HG03097 (cell line): Measurements from ENCODE around the gene PRRT2.
"Not testable (repeated sequence)": the region's sequence is repeated elsewhere in the genome, so short reads cannot be mapped to it uniquely, and the experiment has no call there.

Source experiments
- ATAC-seq: cut with Tn5 transposase; IDR thresholded peaks from one replicate; pipeline ENCODE4 v1.9.1; 2021; ENCODE audit not compliant: unreplicated experiment, low FRiP score

PRRT2 gene

DNA sequence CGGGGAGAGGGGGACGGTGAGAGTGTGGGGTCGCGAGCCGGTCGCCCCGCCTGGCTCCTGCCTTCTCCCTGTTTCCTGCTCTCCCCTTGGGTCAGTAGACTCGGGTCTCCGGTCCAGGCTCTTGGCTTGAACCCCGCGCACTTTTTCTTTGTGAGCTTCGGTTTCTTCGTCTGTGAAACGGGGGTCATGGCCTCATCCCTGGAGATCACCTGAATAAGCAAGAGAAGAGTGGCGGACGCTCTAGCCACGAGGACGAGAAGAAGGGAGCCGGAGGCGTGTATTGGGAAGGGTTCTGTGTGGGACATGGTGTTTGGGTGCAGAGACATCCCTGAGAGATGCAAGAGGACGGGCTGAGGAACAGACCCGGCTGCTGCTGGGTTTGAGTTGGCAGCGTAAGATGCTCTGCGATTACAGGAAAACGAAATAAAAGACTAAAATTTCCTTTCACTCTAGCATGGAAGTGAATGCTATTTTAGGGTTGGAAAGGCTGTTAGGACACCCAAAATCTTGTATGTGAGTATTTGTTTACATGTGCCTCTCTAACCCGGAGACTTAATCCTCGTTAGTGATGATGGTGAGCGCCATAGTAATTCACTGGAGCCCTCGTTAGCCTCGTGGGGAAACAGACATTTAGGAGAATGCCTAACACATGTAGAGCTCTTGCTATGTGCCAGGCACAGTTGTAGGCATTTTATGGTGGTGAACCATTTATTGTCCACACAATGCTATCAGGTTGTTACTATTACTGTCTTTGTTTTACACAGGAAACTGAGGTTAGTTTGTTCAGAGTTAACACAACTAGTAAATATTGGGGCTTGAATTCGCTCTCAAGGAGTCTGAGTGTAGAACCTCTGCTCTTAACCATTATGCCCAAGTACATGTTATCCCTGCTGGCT is 20.8 kb upstream of the PRRT2 start:
- peak; percentile 4 for ATAC-seq

DNA sequence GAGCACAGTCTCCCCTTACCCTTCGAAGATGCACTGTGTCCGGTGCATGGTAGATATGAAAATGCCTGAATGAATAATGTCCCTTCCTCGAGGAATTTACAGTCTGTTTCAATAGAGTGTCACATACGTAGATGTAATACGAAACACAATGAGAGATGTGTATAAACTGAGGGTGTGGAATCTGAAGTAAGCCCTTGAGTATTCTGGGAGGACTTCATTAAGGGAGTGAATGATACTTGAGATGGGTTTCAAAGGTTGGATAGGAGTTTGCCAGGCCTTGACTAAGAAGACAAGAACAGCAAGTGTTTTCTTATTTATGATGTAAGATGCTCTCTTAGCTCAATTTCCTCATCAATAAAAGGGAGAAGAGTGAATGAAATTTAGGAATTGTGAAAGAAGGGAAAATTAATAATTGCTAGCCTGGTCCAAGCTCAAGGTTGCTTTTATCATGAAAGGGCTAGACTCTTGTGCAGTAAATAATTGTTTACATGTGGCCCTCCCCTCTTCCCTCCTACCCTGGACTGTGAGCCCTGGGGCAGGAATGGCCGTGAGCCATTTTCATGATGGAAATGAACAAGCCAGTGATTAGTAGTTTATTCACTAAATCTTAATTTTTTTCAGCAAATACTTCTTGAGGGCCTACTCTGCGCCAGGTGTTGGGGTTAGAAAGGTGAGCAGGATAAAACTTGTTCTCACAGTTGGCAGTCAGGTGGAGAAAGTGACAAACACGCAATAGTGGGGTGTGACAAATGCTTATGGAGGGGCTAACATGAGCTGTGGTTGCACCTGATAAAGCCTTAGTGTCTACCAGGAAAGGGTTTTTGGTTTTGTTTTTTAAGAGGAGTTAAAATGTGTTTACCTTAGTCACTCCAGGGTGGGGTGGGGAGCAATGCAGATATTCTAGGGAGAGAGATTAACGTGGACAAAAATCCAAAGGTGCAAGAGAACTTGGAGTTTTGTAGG is 19.9 kb upstream of the PRRT2 start:
- no peak for ATAC-seq

DNA sequence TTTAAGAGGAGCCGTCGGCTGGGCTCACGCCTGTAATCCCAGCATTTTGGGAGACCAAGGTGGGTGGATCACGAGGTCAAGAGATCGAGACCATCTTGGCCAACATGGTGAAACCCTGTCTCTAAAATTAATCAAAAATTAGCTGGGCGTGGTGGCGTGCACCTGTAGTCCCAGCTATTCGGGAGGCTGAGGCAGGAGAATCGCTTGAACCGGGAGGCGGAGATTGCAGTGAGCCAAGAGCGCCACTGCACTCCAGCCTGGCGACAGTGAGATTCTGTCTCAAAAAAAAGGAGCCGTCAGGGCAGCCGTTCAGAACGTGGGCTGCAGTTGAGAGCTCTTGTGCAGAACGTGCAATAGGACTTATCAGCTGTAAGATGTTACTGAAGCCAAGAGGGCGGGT is 18.8 kb upstream of the PRRT2 start:
- ATAC-seq: not testable (repeated sequence)

DNA sequence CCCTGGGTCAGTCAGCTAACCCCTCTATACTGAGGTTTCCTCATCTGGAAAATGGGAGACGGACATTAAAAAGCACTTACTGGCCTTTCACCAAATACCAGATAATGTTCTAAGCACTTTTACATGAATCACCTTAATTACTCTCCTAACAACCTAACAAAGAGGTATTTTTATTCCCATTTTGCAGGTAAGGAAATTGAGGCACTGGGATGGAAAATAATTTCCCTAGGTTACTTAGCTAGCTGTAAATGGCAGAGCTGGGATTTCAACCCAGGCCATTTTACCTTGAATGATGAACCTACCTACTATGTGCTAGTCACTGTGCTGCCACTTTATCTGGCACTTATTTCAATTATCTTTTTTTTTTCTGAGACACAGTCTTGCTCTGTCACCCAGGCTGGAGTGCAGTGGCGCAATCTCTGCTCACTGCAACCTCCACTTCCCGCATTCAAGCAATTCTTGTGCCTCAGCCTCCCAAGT is 17.7 kb upstream of the PRRT2 start:
- ATAC-seq: no peak

DNA sequence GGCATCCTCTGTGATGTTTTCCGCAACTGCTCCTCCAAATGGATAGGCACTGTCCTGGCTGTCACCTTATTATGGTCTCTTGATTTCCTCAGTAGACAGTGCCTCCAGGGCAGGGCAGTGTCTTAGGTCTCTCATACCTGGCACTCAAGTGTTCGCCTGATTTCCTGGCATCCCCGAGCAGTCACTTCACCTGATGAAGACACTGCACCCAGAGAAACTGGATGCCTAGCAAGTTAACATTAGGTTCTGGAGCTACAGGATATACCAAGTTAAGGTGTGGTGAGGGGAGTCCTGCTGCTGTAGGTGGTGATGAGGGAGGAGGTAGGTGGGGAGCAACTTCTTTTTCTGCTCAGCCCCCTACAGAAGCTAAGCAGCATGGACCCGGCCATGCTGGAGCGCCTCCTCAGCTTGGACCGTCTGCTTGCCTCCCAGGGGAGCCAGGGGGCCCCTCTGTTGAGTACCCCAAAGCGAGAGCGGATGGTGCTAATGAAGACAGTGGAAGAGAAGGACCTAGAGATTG is 9.5 kb upstream of the PRRT2 start:
- ATAC-seq: no peak

DNA sequence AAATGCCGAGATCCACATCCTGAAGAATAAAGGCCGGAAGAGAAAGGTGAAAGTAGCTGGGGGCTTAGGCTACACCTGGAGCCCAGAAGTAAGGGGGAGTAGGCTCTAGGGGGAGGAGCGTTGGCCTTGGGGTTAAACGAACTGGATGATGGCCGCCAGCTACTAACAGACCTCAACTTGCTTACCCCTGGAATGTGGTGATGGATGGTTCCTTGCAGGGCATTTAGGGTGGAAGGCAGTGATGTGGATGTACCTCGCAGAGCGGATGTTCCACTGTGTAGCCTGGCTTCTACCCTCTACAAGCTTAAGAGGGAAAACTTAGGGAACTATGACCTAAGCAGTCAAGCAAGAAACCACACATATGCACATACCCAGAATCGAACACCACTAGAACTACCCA is 8.0 kb upstream of the PRRT2 start:
- ATAC-seq: no peak

DNA sequence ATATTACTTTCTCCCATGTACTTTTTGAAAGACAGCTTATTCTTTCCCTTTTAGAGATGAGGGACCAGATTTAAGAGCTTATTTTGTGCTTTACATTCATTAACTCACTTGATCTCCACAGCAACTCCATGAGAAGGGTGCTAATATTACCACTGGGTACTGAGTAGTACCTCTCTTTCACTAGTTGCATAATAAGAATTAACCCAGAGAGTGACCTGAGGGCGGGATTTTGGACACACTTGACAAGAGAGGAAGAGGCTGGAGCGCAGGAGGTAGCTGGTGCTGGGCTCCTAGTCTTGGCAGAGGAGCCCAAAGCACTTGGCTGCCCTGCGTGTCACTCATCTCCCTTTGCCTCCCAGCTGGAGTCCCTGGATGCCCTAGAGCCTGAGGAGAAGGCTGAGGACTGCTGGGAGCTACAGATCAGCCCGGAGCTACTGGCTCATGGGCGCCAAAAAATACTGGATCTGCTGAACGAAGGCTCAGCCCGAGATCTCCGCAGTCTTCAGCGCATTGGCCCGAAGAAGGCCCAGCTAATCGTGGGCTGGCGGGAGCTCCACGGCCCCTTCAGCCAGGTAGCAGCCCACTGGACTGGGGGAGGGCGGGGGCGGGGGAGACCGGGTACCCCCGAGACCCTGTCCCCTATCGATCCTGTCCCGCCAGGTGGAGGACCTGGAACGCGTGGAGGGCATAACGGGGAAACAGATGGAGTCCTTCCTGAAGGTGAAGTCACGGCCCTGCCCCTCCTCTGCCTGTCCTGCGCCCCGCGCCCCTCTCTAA is 7.3 kb upstream of the PRRT2 start:
- no peak for ATAC-seq

DNA sequence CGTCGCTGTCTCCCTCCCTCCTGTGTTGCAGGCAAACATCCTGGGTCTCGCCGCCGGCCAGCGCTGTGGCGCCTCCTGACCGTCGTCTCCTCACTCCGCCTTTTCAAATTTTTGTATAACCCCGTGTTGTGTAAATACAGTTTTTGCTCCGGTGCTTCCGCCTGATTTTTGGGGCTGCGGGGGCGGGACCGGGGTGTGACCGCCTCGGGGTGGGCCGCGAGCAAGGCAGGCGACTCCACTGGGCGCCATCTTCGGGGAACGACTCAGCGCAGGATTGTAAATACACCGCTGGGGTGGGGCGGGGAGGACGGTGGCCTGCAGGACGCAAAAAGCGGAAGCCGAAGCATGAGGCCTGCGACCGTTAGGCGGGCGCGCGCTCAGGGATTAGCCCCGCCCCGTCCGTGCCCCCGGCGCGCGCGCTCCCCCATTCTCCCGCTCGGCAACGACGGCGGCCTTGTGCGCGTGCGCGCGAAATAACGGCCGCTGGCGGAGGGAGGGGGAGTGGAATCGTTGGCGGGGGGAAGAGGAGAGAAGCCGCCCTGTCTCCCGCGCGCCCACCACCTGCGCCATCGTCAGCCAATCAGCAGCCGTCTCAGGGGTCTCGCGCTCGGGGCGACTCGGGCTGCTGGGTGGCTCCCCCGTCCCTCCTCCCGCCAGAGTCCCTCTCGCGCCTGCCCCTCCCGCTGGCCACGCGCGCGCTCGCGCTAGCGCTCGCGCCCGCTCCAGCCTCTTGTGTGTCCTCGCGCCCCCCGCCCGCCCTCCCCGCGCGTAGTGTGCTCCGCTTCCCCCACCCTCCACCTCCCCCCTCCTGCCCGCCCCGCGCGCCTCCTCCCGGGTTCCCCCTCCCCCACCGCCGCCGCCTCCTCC is 6.5 kb upstream of the PRRT2 start:
- peak; percentile 44 for ATAC-seq

DNA sequence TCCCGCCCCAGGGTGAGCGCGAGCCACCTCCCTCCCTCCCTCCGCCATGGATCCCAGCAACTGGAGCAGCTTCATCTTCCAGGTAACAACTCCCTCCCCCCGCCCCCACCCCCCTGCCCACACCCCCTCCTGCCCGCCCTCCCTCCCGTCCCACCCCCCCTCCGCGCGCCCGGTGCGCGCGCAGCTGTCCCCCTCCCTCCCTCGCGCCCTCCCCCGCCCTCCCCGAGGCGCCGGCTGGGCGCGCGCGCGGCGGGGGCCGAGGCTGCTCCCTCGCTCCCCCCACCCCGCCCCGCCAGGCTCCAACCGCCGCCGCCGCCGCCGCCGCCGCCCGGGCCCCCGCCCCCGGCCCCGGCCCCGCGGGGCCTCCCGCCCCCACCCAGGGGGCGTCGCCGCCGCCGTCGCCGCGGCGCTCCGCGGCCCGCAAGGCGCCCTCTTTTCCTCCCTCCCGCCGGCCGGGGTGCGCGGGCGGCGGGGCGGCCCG is 5.9 kb upstream of the PRRT2 start, which contains the start of gene MAZ:
Gene MAZ, plus strand, starts transcription at position 431 of the 481 bp plus-strand sequence. CDS start 173 bp downstream, outside the sequence.
- ATAC-seq: no peak

DNA sequence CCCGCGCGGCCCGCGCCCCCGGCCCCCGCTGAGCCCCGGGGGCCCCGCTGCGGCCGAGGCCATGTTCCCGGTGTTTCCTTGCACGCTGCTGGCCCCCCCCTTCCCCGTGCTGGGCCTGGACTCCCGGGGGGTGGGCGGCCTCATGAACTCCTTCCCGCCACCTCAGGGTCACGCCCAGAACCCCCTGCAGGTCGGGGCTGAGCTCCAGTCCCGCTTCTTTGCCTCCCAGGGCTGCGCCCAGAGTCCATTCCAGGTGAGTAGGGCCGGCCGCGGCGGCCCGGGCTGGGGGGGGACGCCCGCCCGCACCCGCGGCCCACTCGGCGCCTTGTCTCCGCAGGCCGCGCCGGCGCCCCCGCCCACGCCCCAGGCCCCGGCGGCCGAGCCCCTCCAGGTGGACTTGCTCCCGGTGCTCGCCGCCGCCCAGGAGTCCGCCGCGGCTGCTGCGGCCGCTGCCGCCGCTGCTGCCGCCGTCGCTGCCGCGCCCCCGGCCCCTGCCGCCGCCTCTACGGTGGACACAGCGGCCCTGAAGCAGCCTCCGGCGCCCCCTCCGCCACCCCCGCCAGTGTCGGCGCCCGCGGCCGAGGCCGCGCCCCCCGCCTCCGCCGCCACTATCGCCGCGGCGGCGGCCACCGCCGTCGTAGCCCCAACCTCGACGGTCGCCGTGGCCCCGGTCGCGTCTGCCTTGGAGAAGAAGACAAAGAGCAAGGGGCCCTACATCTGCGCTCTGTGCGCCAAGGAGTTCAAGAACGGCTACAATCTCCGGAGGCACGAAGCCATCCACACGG is 5.2 kb upstream of the PRRT2 start:
- ATAC-seq: no peak

DNA sequence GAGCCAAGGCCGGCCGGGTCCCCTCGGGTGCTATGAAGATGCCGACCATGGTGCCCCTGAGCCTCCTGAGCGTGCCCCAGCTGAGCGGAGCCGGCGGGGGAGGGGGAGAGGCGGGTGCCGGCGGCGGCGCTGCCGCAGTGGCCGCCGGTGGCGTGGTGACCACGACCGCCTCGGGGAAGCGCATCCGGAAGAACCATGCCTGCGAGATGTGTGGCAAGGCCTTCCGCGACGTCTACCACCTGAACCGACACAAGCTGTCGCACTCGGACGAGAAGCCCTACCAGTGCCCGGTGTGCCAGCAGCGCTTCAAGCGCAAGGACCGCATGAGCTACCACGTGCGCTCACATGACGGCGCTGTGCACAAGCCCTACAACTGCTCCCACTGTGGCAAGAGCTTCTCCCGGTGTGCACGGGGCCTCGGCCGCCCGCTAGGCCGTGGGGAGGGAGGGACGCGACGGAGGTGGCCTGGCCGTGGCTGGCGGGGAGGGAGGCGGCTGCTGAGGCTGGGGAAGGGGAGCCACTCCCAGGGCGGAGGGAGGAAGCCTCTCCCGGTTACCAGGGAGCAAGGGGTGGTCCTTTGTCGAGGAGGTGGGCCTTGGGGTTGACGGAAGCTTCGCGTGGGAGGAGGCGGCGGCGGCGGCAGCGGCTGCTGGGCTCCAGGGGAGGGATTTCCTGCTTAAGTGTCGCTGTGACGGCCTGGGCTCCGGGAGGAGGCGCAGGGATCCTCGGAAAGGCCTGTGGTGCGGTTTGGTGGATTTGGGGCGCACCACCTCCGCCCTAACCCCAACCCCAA is 4.4 kb upstream of the PRRT2 start:
- ATAC-seq: peak; percentile 21

DNA sequence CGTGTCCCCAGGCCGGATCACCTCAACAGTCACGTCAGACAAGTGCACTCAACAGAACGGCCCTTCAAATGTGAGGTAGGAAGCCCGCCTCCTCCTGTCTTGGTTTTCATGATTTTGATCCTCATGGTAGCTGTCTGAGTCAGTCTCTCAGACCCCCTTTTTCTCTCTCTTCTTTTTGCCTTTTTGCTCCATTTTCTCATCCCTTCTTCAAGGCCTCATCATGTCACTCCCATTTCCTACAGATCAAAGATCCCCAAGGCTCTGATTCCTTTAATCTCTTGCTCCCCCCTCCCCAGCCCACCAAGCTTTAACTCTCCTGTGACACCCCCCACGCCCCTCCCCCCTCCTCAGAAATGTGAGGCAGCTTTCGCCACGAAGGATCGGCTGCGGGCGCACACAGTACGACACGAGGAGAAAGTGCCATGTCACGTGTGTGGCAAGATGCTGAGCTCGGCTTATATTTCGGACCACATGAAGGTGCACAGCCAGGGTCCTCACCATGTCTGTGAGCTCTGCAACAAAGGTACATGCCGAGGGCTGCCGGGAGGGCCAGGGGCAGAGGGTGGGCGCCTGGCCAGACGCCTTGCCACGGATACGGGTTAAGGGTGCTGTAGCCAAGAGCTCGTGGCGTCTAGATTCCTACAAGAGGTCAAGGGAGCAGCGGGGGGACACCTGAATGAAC is 3.6 kb upstream of the PRRT2 start:
- ATAC-seq: no peak

DNA sequence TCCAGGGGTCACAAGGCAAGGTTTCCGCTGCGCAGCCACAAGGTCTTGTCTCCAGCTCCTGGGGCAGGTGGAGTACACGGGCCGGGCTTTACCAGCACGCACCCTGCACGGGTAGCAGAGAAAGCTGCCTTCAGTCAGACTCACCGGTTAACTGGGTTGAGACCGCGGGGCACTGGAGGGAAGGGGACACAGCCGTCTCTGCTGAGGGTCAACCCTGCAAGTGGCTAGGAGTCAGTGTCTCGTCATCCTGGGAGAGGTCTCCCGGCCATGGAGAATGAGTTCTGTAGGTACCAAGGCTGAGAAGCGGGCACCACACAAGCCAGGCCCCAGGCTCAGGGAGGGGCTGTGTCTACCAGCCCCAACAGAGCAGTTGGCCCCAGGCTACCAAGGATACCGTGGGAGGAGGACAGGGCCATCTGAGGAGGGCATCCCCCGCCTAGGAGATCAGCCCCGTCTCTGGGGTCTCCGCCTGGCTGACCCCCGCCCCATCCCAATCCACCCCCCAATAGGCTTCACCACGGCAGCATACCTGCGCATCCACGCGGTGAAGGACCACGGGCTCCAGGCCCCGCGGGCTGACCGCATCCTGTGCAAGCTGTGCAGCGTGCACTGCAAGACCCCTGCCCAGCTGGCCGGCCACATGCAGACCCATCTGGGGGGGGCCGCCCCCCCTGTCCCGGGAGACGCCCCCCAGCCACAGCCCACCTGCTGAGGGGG is 2.8 kb upstream of the PRRT2 start:
- ATAC-seq: no peak

DNA sequence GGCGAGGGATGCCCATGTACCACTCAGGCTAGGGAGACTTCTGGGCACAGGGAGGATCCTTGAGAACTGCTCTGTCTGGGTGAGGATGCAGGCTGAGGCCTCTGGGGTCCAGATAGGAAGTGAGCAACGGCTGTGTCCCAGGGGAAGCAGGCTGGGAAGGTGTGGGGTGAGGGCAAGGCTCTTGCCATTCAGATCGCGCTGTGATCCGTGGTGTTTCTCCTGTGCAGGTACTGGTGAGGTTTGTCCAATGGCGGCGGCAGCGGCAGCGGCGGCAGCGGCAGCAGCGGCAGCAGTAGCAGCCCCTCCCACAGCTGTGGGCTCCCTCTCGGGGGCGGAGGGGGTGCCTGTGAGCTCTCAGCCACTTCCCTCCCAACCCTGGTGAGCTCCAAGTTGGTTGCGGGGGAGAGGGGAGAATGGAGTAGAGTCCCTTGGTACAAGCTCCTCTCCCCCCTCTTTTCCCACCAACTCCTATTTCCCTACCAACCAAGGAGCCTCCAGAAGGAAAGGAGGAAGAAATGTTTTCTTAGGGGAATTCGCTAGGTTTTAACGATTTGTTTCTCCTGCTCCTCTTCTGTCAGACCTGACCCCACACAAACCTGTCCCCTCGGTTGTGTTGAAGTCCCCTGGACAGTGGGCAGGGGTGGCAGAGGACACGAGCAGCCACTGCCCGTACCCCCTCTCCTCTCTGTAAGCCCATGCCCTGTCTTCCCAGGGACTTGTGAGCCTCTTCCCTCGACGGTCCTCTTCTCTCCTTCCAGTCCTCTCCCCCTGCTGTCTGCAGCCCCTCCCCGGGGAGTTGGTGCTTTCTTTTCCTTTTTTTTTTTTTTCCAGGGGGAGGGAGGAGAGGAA is 1.9 kb upstream of the PRRT2 start:
- ATAC-seq: no peak

DNA sequence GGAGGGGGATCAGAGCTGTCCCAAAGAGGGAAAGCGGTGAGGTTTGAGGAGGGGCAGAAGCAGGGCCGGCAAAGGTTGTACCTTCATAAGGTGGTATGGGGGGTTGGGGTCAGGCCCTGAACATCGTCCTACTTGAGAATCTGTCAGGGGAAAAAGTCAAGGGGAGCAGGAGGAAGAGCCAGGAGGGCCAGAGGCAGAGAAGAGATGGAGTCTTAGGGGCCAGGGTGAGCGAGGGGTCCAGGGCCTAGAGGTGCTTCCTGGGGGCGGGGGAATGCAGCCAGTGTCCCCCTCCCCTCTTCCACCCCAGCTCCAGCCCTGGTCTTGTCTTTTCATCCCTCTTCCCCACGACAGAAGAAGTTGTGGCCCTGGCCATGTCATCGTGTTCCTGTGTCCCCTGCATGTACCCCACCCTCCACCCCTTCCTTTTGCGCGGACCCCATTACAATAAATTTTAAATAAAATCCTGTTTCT is 1.3 kb upstream of the PRRT2 start:
- no peak for ATAC-seq
